Coronary artery (tissue), 2 donors: ENCODE results near the gene RLBP1.

Experiments used
- DNase-seq: peaks from one replicate; pipeline ENCODE4 v3.0.0-alpha.2; 2017; ENCODE audit warnings: low spot score
- H3K27ac ChIP-seq, 2 donors: fragments of 200-600 bp; sonication (generic); one replicate each; pipeline ENCODE4 v1.5.1; 2016 to 2019
- H3K4me3 ChIP-seq: fragments of 200-600 bp; sonication (generic); 2 replicates; pipeline ENCODE4 v1.5.1; 2016; ENCODE audit warnings: mild to moderate bottlenecking, moderate library complexity
- TF ChIP-seq, protein P1 (sequence below): fragments of 200-600 bp; sonication (generic); IDR thresholded peaks from one replicate; pipeline ENCODE4 v1.5.1; 2019; ENCODE audit warnings: antibody characterized with exemption

The RLBP1 gene

DNA sequence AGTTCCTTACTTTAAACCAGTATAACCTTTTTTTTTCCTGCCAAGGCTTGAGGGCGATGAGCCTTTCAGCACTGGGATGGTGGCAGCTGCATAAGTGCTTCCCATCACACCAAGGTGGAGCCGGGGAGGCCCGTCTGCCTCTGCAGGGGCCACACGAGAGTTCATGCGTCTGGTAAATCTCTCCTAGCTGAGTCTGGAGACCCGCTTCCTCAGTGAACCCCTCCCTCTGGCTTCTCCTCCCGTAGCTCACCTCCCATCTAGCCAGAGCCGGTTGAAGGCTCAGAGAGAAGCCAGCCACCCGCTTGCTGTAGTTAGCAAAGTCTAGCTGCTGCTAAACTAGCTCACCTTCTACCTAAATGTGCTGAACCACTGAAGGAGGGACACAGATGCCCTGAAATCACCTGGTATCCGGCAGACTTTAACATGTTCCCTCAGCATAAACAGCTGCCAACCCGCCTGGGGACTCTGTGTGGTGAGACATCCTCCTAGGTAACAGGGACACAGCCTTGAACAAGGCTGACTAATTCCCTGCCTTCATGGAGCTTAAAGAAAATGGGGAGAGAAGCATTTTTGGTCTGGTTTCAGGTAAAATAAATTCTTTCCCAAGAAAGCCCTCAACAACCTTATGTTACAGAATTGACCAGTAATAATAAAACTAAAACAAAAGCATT lies 42.9 kb downstream of the RLBP1 start:
- Histone ChIP-seq H3K4me3 (no peak overlapping the region), H3K27ac (peak overlapping the region in 1 of 2 donors; percentile 34)
- TF ChIP-seq, protein P1, sequence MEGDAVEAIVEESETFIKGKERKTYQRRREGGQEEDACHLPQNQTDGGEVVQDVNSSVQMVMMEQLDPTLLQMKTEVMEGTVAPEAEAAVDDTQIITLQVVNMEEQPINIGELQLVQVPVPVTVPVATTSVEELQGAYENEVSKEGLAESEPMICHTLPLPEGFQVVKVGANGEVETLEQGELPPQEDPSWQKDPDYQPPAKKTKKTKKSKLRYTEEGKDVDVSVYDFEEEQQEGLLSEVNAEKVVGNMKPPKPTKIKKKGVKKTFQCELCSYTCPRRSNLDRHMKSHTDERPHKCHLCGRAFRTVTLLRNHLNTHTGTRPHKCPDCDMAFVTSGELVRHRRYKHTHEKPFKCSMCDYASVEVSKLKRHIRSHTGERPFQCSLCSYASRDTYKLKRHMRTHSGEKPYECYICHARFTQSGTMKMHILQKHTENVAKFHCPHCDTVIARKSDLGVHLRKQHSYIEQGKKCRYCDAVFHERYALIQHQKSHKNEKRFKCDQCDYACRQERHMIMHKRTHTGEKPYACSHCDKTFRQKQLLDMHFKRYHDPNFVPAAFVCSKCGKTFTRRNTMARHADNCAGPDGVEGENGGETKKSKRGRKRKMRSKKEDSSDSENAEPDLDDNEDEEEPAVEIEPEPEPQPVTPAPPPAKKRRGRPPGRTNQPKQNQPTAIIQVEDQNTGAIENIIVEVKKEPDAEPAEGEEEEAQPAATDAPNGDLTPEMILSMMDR = no peak
- no peak for DNase-seq

DNA sequence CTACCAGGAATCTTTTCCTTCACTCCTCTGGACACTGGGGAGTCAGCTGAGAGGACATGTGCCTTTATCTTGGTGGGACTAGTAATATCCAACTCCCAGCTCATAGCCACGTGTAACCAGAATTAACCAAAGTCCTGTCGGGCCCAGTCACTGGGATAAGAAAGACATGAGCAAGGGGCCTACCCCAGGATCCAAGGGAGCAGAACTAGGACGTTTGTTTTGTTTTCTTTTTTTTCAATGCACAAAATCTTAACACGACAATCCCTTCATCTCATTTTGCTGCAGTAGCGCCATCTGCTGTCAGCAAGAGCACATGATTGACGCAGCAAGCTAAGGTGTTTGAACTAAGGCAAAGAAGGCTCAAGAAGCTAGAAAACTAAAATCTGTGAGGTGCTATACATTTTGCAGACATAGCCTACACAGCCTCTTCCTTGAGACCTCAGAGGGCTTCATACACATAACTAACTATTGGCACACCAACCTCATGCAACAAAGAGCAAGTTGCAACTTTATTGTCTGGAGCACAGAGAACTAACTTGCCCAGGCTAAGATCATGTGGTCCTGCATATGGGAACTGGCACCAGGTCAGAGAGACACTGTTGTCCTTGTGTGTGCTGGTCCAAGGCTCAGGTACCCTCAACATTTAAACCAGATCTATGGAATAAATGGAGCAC lies 43.6 kb downstream of the RLBP1 start:
- peak overlapping the region; percentile 34 to 50 for H3K27ac ChIP-seq
- DNase-seq = no peak
- TF ChIP-seq, protein P1 = peak; percentile 48

GRCh38 chr15:89177116-89177515 lies 44.3 kb downstream of the RLBP1 start:
- DNase-seq = no peak
- Histone ChIP-seq H3K27ac (peak overlapping the region; percentile 34 to 50), H3K4me3 (no peak overlapping the region)
- TF ChIP-seq, protein P1 = no peak

More for the DNA sequence above, 43.6 kb downstream of the RLBP1 start:
- H3K4me3 ChIP-seq = no peak overlapping the region

DNA sequence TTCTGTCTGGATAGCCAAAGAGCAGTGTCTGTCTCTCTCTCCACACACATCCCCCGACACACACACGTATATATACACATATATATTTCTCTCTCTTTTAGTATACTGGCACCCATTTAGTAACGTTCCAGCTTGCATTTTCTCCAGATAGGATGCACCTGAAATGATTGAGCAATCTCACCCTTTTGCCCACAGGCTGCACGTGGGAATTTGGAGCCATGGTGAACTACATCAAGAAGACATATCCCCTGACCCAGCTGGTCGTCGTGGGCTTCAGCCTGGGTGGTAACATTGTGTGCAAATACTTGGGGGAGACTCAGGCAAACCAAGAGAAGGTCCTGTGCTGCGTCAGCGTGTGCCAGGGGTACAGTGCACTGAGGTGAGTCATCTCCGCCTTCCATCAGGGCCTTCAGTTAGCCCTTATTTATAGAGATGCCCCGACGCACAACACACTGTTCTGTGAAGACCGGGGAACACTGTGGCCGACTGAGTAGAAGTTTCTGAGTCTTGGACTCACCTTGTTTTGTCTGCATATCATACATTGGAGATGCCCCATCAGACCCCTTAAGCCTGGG lies 45.7 kb downstream of the RLBP1 start:
- Histone ChIP-seq H3K27ac (peak overlapping the region in 1 of 2 donors; percentile 47), H3K4me3 (no peak overlapping the region)
- TF ChIP-seq, protein P1 = no peak
- DNase-seq = no peak

- Histone ChIP-seq H3K4me3 (no peak overlapping the region), H3K27ac (peak overlapping the region; percentile 27 to 58)
- TF ChIP-seq, protein P1 = no peak
- no peak for DNase-seq
Observed at GRCh38 chr15:89174476-89174875, 46.9 kb downstream of the RLBP1 start.

GRCh38 chr15:89172921-89173320 lies 48.5 kb downstream of the RLBP1 start:
- no peak for DNase-seq
- H3K4me3 ChIP-seq = no peak overlapping the region
- peak overlapping the region in 1 of 2 donors; percentile 63 for H3K27ac ChIP-seq
- TF ChIP-seq, protein P1 = no peak
